C4-2B (cell line): Measurements from ENCODE around the gene SEZ6L2.

Experiments used
- ZFX ChIP-seq: fragments of 450-650 bp; IDR thresholded peaks from 2 replicates; pipeline ENCODE4 v1.6.1; 2017
- TF ChIP-seq, protein P1 (sequence below): fragments of 450-650 bp; conservative IDR thresholded peaks from 2 replicates; pipeline ENCODE4 v1.5.1; 2017; ENCODE audit warnings: mild to moderate bottlenecking

DNA sequence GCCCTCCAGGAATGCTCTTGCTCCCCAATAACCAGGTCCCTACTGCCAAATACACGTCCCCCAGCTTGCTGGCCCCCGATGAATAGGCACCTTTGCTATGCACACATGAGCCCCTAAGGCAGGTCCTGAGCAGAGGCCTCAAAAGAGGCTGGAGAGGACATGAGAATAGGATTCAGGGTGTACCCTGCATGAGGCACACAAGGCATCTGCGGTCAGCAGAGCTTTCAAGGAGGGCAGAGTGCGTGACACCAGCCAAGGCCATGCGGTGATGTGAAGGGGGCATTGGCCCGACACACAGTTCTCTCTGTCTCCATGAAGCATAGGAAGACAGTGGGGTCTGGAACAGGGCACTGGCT is 6.9 kb downstream of the SEZ6L2 start:
- TF ChIP-seq, protein P1, sequence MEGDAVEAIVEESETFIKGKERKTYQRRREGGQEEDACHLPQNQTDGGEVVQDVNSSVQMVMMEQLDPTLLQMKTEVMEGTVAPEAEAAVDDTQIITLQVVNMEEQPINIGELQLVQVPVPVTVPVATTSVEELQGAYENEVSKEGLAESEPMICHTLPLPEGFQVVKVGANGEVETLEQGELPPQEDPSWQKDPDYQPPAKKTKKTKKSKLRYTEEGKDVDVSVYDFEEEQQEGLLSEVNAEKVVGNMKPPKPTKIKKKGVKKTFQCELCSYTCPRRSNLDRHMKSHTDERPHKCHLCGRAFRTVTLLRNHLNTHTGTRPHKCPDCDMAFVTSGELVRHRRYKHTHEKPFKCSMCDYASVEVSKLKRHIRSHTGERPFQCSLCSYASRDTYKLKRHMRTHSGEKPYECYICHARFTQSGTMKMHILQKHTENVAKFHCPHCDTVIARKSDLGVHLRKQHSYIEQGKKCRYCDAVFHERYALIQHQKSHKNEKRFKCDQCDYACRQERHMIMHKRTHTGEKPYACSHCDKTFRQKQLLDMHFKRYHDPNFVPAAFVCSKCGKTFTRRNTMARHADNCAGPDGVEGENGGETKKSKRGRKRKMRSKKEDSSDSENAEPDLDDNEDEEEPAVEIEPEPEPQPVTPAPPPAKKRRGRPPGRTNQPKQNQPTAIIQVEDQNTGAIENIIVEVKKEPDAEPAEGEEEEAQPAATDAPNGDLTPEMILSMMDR: no peak
- no peak for TF ChIP-seq ZFX
